HepG2 (cell line): ENCODE measurements around the gene WDR18. TPM values are rescaled to one million over a fixed set of nuclear protein-coding genes. Genes with fewer than 3 reads are reported as not detected.

Experiments used
- AGO1 ChIP-seq: fragments of 200-400 bp; formaldehyde crosslinking; IDR thresholded peaks from 2 replicates; pipeline ENCODE4 v1.6.1; 2017; ENCODE audit warnings: mild to moderate bottlenecking, low read depth, low read length, moderate library complexity; ENCODE audit not compliant: poor library complexity, severe bottlenecking
- AGO2 ChIP-seq: fragments of 200-400 bp; formaldehyde crosslinking; optimal IDR thresholded peaks from 2 replicates; pipeline ENCODE3; 2017; ENCODE audit warnings: mild to moderate bottlenecking, low read depth, low read length, moderate library complexity
- ARNTL ChIP-seq: sonication (generic); formaldehyde crosslinking; IDR thresholded peaks from 2 replicates; pipeline ENCODE4 v1.4.0; 2020; ENCODE audit warnings: mild to moderate bottlenecking, missing genetic modification reagents
- HNRNPH1 ChIP-seq: fragments of 200-400 bp; formaldehyde crosslinking; optimal IDR thresholded peaks from 2 replicates; pipeline ENCODE3; 2017; ENCODE audit warnings: mild to moderate bottlenecking, low read depth, low read length
- RBFOX2 ChIP-seq: fragments of 200-400 bp; formaldehyde crosslinking; IDR thresholded peaks from 2 replicates; pipeline ENCODE4 v1.6.1; 2017; ENCODE audit warnings: low read depth, mild to moderate bottlenecking, low read length
- RBM22 ChIP-seq: fragments of 200-400 bp; formaldehyde crosslinking; optimal IDR thresholded peaks from 2 replicates; pipeline ENCODE3; 2017; ENCODE audit warnings: mild to moderate bottlenecking, low read length, moderate library complexity
- STAG1 ChIP-seq: sonication (generic); formaldehyde crosslinking; IDR thresholded peaks from 2 replicates; pipeline ENCODE4 v1.4.0; 2020; ENCODE audit warnings: missing genetic modification reagents
- SUZ12 ChIP-seq: fragments of 150-350 bp; IDR thresholded peaks from 2 replicates; pipeline ENCODE4 v1.6.1; 2014; ENCODE audit warnings: low read depth, low read length
- ZBTB1 ChIP-seq: sonication (generic); formaldehyde crosslinking; IDR thresholded peaks from 2 replicates; pipeline ENCODE4 v1.4.0; 2020; ENCODE audit warnings: missing genetic modification reagents, borderline replicate concordance
- ZBTB38 ChIP-seq: sonication (generic); formaldehyde crosslinking; IDR thresholded peaks from 2 replicates; pipeline ENCODE4 v1.5.1; 2020; ENCODE audit warnings: mild to moderate bottlenecking, missing genetic modification reagents
- ZNF569 ChIP-seq: sonication (generic); formaldehyde crosslinking; IDR thresholded peaks from 2 replicates; pipeline ENCODE4 v1.5.0; 2020; ENCODE audit warnings: mild to moderate bottlenecking, missing genetic modification reagents, moderate library complexity, borderline replicate concordance
- ZNF709 ChIP-seq: sonication (generic); formaldehyde crosslinking; IDR thresholded peaks from 2 replicates; pipeline ENCODE4 v1.5.0; 2020; ENCODE audit warnings: mild to moderate bottlenecking, missing genetic modification reagents
- ZNF768 ChIP-seq: sonication (generic); formaldehyde crosslinking; IDR thresholded peaks from 2 replicates; pipeline ENCODE4 v1.4.0; 2020; ENCODE audit warnings: missing genetic modification reagents
- polyA plus RNA-seq, 8 experiments: library from polyadenylated mRNA; depleted of rRNA in 3 of 8; stranded (reverse) in 7 of 8; unstranded in 1 of 8; fragments of >200 nt; fragmentation: Illumina TruSeq in 4 of 8; extraction: Trizol in 4 of 8; gene quantifications; 2 replicates each; pipeline versions ENCODE4 v1.2.1 to v1.2.3, GENCODE V29; 2011 to 2016; ENCODE audit warnings: low read depth in 4 of 8, missing spikeins in 1 of 8, mixed read lengths in 1 of 8; ENCODE audit not compliant: insufficient read depth in 1 of 8
- total RNA-seq, 5 experiments: library from RNA; depleted of rRNA; stranded (reverse); fragments of >200 nt; fragmentation: Illumina TruSeq; extraction: Trizol; gene quantifications; 2 replicates each; pipeline ENCODE4 v1.2.3, GENCODE V29; 2016; ENCODE audit warnings: low read depth in 1 of 5
- TF ChIP-seq, protein P1 (sequence below): sonication (generic); formaldehyde crosslinking; IDR thresholded peaks from 2 replicates; pipeline ENCODE4 v1.4.0; 2020; ENCODE audit warnings: mild to moderate bottlenecking, missing genetic modification reagents, borderline replicate concordance
- TF ChIP-seq, protein P2 (sequence below): sonication (generic); formaldehyde crosslinking; IDR thresholded peaks from 2 replicates; pipeline ENCODE4 v1.4.0; 2020; ENCODE audit warnings: missing genetic modification reagents
- TF ChIP-seq, protein P3 (sequence below): sonication (generic); formaldehyde crosslinking; IDR thresholded peaks from 2 replicates; pipeline ENCODE4 v1.5.0; 2020; ENCODE audit warnings: mild to moderate bottlenecking, missing genetic modification reagents
- TF ChIP-seq, protein P4 (sequence below): sonication (generic); formaldehyde crosslinking; IDR thresholded peaks from 2 replicates; pipeline ENCODE4 v1.5.0; 2020; ENCODE audit warnings: missing genetic modification reagents
- TF ChIP-seq, protein P5 (sequence below): sonication (generic); formaldehyde crosslinking; IDR thresholded peaks from 2 replicates; pipeline ENCODE4 v1.8.0; 2022; ENCODE audit warnings: missing genetic modification reagents, mild to moderate bottlenecking, moderate library complexity, borderline replicate concordance

The WDR18 gene
- total and polyA plus RNA-seq, 2 of the 13 experiments (the other 11 are each of a cell fraction or from before 2014, with no cell fraction given): 36.4 to 47.6 TPM

DNA sequence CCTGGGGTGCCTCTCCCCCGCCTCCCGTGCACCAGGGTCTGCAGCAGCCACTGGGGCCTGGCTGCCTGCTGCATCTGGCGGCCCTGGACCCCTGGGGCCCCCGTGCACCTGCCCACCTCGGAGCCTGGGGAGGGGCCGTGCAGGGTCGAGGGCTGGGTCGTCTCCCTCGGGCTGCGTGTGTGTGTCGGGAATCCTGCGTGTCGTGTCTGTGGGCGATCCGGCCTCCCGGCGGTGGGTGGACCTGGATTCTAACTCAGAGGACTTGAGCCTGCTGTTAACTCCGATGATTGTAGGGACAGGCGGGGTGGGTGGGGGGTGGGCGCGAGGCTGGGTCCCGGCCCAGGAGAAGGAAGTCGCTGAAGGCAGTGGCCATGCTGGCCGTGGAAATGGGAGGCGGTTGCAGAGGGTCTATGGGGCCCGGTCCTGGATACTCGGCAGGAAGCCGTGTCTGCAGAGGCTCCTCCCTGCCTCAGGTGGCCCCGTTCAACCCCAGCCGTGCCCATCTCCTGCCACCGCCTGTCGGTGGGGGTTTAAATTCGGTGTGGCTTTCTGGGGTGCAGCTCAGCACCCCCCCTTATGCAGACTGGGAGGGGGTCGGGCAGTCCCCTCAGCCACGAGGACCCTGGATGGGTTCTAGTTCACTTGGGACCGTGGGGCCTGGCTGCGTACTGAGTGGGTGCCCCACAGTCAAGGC lies 9.4 kb upstream of the WDR18 start (continued):
- TF ChIP-seq, protein P1, sequence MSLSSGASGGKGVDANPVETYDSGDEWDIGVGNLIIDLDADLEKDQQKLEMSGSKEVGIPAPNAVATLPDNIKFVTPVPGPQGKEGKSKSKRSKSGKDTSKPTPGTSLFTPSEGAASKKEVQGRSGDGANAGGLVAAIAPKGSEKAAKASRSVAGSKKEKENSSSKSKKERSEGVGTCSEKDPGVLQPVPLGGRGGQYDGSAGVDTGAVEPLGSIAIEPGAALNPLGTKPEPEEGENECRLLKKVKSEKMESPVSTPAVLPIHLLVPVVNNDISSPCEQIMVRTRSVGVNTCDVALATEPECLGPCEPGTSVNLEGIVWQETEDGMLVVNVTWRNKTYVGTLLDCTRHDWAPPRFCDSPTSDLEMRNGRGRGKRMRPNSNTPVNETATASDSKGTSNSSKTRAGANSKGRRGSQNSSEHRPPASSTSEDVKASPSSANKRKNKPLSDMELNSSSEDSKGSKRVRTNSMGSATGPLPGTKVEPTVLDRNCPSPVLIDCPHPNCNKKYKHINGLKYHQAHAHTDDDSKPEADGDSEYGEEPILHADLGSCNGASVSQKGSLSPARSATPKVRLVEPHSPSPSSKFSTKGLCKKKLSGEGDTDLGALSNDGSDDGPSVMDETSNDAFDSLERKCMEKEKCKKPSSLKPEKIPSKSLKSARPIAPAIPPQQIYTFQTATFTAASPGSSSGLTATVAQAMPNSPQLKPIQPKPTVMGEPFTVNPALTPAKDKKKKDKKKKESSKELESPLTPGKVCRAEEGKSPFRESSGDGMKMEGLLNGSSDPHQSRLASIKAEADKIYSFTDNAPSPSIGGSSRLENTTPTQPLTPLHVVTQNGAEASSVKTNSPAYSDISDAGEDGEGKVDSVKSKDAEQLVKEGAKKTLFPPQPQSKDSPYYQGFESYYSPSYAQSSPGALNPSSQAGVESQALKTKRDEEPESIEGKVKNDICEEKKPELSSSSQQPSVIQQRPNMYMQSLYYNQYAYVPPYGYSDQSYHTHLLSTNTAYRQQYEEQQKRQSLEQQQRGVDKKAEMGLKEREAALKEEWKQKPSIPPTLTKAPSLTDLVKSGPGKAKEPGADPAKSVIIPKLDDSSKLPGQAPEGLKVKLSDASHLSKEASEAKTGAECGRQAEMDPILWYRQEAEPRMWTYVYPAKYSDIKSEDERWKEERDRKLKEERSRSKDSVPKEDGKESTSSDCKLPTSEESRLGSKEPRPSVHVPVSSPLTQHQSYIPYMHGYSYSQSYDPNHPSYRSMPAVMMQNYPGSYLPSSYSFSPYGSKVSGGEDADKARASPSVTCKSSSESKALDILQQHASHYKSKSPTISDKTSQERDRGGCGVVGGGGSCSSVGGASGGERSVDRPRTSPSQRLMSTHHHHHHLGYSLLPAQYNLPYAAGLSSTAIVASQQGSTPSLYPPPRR (CRISPR knock-in tag): no peak
- TF ChIP-seq ARNTL (CRISPR knock-in tag): no peak
- TF ChIP-seq AGO2: peak; percentile 99
- TF ChIP-seq, protein P2, sequence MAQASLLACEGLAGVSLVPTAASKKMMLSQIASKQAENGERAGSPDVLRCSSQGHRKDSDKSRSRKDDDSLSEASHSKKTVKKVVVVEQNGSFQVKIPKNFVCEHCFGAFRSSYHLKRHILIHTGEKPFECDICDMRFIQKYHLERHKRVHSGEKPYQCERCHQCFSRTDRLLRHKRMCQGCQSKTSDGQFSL (CRISPR knock-in tag): no peak
- TF ChIP-seq HNRNPH1: peak; percentile 63
- peak; percentile 50; the same call in 1 of the 2 replicates for TF ChIP-seq ZBTB38 (CRISPR knock-in tag)
- TF ChIP-seq ZNF768: no peak
- TF ChIP-seq STAG1 (CRISPR knock-in tag): no peak
- peak; percentile 78 for TF ChIP-seq RBM22
- TF ChIP-seq SUZ12: no peak
- TF ChIP-seq ZBTB1 (CRISPR knock-in tag): no peak
- no peak for TF ChIP-seq ZNF569
- TF ChIP-seq ZNF709 (CRISPR knock-in tag): no peak
- peak; percentile 77 for TF ChIP-seq AGO1
- TF ChIP-seq, protein P3, sequence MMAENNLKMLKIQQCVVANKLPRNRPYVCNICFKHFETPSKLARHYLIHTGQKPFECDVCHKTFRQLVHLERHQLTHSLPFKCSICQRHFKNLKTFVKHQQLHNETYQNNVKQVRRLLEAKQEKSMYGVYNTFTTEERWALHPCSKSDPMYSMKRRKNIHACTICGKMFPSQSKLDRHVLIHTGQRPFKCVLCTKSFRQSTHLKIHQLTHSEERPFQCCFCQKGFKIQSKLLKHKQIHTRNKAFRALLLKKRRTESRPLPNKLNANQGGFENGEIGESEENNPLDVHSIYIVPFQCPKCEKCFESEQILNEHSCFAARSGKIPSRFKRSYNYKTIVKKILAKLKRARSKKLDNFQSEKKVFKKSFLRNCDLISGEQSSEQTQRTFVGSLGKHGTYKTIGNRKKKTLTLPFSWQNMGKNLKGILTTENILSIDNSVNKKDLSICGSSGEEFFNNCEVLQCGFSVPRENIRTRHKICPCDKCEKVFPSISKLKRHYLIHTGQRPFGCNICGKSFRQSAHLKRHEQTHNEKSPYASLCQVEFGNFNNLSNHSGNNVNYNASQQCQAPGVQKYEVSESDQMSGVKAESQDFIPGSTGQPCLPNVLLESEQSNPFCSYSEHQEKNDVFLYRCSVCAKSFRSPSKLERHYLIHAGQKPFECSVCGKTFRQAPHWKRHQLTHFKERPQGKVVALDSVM: no peak
- TF ChIP-seq RBFOX2: peak; percentile 53; the same call in 1 of the 2 replicates
- TF ChIP-seq, protein P4, sequence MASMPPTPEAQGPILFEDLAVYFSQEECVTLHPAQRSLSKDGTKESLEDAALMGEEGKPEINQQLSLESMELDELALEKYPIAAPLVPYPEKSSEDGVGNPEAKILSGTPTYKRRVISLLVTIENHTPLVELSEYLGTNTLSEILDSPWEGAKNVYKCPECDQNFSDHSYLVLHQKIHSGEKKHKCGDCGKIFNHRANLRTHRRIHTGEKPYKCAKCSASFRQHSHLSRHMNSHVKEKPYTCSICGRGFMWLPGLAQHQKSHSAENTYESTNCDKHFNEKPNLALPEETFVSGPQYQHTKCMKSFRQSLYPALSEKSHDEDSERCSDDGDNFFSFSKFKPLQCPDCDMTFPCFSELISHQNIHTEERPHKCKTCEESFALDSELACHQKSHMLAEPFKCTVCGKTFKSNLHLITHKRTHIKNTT: no peak
- TF ChIP-seq, protein P5, sequence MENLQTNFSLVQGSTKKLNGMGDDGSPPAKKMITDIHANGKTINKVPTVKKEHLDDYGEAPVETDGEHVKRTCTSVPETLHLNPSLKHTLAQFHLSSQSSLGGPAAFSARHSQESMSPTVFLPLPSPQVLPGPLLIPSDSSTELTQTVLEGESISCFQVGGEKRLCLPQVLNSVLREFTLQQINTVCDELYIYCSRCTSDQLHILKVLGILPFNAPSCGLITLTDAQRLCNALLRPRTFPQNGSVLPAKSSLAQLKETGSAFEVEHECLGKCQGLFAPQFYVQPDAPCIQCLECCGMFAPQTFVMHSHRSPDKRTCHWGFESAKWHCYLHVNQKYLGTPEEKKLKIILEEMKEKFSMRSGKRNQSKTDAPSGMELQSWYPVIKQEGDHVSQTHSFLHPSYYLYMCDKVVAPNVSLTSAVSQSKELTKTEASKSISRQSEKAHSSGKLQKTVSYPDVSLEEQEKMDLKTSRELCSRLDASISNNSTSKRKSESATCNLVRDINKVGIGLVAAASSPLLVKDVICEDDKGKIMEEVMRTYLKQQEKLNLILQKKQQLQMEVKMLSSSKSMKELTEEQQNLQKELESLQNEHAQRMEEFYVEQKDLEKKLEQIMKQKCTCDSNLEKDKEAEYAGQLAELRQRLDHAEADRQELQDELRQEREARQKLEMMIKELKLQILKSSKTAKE (CRISPR knock-in tag): no peak
